Endothelial cell of umbilical vein (primary cell): ENCODE data around the gene DLL3.

Experiments
- CTCF ChIP-seq, 2 donors: IDR thresholded peaks; 1 replicate in 1 of 2; 2 replicates in 1 of 2; pipeline ENCODE4 v1.5.1; 2011; ENCODE audit warnings: low read length in 2 of 2, mild to moderate bottlenecking in 2 of 2, moderate library complexity in 2 of 2, control low read depth in 1 of 2, inconsistent platforms in 1 of 2, low read depth in 1 of 2; ENCODE audit not compliant: insufficient read depth in 1 of 2; ENCODE audit errors: extremely low read depth in 1 of 2
- EZH2 ChIP-seq: IDR thresholded peaks from 2 replicates; pipeline ENCODE4 v1.6.1; 2012; ENCODE audit warnings: borderline replicate concordance, low read depth, mild to moderate bottlenecking, moderate library complexity, low read length, inconsistent platforms; ENCODE audit not compliant: severe bottlenecking
- GATA2 ChIP-seq: IDR thresholded peaks from 2 replicates; pipeline ENCODE4 v1.7.0; 2011; ENCODE audit warnings: low read depth, mild to moderate bottlenecking, moderate library complexity, mixed read lengths, low read length; ENCODE audit not compliant: insufficient read length, insufficient read depth
- JUN ChIP-seq: IDR thresholded peaks from 2 replicates; pipeline ENCODE4 v1.6.1; 2011; ENCODE audit warnings: borderline replicate concordance, low read depth; ENCODE audit not compliant: insufficient read length, insufficient read depth

GRCh38 chr19:39514840-39515550, 16.2 kb downstream of the DLL3 start, which contains the start of gene SELENOV:
- peak in 1 of 2 donors; percentile 7 for TF ChIP-seq CTCF (IDR thresholded peaks at IDR 0.05; ENCODE audit: extremely low read depth in 1 of 2, insufficient read depth in 1 of 2, low read depth in 1 of 2, low read length in 2 of 2)
- TF ChIP-seq JUN: no peak
- no peak for TF ChIP-seq GATA2
- TF ChIP-seq EZH2: peak; percentile 95
